NOMO-1 treated with DMSO at 0.1 percent for 48 hours (cell line): ENCODE results near the gene COL1A1.
A peak's percentile ranks its signal among the peaks of the same experiment; 100 is the strongest.

Source experiments
- DNase-seq: peaks from one replicate; lab custom pipeline; 2025; ENCODE audit not compliant: unreplicated experiment; lab: John Stamatoyannopoulos, UW

Gene COL1A1

DNA sequence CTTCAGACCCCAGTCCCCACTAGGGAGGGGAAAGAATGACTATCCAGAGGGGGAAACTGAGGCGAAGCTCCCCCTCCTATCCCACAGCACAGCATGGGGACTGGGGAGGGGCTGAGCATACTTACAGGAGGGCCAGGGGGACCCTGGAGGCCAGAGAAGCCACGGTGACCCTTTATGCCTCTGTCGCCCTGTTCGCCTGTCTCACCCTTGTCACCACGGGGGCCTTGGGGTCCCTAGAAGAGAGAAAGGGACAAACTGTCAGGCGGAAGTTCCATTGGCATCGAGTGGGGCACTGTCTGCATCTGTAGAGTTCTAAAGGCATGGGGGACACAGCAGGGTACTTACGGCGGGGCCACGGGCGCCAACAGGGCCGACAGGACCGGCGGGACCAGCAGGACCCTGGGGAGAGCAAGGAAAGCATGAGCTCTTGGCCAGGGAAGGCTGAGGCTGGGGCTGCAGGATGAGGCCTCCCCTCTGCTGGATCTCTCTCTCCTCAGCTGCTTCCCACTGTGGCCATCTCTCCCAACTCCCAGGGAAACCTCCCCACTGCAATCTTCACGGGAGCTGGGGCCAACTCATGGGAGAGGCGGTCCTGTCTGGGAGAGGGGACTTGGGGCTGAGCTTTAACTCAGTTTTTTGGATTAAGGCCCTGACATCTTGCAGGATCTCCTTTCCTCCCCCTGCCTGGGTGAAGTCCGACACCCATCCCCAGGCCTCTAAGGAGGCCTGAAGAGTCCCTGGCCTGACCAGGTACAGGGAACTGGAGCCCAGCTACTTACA, 13.5 kb downstream of the COL1A1 start:
- no peak for DNase-seq

DNA sequence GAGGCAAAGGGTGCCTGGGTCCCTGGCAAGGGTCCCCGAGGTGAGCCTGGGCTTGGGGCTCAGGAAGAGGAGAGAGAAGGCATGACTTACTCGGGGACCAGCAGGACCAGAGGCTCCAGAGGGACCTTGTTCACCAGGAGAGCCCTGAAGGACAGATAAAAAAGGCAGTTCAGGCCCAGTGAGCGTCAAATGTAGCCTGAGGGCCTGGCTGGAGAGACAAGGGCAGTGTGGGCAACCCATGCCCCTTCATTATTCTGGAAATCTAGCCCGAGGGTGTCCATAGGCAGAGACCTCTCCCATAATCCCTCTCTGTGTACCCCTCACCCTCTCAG, 14.1 kb downstream of the COL1A1 start:
- no peak for DNase-seq

DNA sequence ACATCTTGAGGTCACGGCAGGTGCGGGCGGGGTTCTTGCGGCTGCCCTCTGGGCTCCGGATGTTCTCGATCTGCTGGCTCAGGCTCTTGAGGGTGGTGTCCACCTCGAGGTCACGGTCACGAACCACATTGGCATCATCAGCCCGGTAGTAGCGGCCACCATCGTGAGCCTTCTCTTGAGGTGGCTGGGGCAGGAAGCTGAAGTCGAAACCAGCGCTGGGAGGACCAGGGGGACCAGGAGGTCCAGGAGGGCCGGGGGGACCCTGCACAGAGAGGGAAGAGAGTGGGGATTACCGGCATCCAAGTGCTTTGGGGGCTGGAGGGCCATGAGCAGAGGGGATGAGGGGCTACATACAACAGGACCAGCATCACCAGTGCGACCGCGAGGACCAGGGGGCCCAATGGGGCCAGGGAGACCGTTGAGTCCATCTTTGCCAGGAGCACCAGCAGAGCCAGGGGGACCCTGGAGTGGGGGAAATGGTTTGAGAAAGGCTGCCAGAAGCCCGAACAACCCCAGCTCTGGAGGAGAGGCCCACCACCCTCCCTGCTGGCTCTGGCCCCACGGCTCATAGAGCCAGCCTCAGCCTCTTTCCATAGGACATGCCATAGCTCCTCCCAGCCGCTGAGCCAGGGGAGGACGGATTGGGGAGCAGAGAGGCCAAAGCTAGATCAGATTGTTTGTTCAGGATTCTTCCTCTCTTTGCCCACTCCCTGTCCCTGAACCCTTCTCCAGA, 14.6 kb downstream of the COL1A1 start:
- no peak for DNase-seq

DNA sequence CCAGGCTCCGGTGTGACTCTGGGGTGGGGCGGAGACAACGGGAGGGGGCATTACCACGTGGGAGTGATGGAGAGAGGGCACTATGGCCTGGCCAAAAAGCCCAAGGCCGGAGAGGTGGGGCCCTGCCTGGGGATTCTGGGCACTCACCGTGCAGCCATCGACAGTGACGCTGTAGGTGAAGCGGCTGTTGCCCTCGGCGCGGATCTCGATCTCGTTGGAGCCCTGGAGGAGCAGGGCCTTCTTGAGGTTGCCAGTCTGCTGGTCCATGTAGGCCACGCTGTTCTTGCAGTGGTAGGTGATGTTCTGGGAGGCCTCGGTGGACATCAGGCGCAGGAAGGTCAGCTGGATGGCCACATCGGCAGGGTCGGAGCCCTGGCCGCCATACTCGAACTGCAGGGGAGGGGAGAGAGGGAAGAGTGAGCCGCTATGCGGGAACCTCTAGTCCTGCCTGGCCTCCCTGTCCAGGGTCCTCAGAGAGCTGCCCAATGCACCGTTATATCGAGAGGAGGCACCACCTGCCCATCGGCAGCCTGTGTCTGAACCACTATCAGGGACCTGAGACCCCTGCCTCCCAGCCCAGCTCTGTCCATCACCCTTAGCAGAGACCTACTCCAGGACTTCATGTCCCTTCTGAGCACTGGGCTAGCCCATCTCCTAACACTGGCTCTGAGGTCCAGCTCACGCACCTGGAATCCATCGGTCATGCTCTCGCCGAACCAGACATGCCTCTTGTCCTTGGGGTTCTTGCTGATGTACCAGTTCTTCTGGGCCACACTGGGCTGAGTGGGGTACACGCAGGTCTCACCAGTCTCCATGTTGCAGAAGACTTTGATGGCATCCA, 15.6 kb downstream of the COL1A1 start:
- DNase-seq: no peak

DNA sequence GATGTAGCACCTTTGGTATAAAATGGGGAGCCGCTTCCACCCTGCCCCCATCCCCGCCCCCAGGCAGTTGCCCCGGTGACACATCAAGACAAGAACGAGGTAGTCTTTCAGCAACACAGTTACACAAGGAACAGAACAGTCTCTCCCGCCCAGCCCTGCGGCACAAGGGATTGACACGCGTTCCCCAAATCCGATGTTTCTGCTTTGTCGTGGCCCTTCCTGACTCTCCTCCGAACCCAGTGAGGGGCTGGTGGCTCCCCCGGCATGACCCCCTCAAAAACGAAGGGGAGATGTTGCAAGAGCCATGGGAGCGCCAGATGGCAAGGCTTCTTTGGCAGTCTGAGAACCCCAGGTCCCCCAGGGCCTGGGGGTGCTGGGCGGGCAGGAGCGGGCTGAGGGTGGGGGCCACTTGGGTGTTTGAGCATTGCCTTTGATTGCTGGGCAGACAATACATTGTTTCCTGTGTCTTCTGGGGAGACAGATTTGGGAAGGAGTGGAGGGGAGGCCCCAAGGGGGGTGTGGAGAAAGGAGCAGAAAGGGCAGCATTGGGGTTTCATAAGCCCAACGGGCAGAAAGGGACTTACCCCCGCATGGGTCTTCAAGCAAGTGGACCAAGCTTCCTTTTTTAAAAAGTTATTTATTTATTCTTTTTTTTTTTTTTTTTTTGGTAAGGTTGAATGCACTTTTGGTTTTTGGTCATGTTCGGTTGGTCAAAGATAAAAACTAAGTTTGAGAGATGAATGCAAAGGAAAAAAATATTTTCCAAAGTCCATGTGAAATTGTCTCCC, 16.6 kb downstream of the COL1A1 start:
- peak; percentile 81 for DNase-seq

DNA sequence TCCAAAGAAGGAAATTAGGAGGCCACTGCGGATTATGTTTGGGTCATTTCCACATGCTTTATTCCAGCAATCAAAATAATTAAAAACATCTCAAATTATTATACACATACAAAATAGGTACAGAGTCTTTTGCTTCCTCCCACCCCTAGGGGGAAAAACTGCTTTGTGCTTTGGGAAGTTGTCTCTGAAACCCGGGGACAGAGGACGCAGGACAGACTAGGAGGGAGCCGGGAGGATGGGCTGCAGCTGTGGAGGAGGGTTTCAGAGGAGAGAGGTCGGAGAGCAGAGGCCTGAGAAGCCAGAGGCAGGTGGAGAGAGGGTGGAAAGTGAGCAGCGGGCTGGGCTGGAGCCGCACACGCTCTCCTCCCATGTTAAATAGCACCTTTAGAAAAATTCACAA, 17.4 kb downstream of the COL1A1 start:
- peak; percentile 22 for DNase-seq

DNA sequence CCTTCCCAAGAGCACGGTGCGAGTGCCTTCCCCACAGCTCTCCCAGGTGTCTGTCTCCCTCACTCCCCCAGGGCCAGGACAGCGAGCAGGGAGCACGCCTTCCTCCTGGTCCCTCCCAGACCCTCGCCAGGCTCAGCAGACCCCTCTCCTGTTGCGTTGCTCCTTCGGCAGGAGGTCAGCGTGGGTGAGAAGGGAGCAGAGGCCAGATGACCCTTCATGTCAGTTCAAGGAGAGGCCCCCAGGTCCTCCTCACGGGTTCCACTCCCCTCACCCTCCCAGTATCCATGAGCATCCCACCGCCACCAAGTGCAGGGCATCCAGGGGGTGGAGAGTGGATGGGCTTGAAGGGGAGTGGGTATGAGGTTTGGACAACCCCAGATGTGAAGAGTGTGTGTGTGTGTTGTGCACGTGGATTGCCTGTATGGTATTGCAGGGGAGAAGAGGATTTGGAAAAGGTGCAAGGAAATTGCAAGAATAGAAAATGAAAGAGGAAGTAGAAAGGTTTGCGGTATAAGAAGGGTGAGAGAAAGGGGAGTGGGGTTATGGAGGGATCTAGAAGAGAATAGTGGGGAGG, 17.9 kb downstream of the COL1A1 start:
- DNase-seq: peak; percentile 93

DNA sequence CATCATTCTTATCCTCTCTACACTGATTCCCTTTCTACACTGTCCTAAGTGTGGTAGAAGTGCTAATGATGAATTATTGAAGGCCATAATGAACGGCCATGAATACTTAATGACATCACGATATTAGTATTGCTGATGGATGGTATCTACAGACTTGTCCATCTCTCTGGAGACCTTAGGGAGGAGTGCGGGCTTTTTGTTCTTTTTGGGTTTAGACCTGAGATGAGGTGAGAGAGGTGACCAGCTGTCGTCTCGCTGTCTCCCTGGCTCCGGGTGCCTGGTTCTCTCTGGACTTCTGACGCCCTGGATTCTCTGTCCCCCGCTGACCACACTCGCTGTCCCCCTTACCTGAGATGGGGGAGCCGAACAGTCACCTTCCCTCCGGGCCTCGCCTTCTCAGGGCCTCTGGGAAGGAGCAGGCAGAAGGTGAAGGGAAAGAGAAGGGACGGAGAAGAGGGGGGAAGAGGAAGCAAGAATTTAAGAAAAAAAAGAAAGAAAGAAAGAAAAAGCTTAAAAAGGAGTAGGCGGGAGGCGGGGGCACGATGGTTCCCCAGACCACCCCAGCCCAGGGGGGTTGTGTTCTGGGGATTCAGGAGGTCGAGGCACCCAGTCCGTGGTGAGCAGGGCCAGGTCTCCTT, 18.5 kb downstream of the COL1A1 start:
- no peak for DNase-seq

DNA sequence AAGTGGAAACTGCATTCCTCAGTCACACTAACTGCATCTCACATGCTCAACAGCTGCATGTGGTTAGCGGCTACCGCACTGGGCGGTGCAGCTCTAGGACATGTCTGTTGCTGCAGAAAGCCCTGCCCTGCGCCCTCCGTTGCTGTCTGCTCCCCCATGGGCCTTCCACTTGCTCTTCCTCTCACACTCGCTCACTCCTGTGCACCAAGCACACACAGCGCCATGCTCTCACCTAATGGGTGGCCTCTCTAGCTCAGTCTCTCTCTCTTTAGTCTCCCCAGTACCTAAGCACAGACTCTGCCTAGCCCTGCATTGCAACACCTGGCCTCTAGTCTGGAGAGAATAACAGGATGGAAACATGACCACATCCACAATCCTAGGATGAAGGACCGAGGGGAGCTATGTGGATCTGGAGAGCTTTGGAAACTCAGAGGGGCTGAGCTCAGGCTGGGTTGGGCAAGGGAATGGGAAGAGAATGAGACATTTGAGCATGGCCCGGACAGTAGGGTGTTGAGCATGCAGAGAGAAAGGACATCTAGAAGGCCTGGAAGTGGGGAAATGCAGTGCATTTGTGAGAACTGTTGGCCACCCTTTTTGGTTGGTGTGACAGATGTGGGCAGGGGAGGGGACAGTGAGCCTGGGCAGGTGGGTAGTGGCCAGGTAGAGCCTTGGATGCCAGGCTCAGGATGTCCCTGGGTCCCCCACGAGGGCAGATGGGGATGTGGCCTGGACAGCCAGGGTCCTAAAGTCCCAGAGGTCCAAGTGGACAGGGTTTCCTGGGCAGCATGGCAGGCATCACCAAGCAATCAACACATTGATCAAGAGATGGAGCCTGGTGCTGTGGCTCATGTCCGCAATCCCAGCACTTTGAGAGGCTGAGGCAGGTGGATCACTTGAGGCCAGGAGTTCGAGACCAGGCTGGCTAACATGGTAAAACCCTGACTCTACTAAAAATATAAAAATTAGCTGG, 19.6 kb downstream of the COL1A1 start:
- no peak for DNase-seq

DNA sequence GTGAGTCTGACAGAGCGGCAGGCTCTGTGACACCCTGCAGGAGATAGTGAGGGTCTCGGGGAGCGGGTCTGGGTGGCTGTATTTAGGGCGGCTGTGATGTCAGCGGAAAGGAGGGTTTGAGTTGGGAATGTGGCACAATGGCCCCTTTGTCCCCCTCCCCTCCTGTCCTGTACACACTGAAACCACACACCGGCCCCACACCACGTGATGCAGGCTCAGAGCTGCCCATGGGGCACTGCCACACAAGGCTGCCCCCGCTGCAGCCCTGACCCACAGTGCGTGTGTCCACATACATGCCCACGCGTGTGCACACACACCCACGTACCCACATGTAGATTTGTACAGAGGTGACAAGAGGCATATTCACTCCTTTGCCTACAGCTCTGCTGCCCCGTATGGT, 20.3 kb downstream of the COL1A1 start:
- no peak for DNase-seq

DNA sequence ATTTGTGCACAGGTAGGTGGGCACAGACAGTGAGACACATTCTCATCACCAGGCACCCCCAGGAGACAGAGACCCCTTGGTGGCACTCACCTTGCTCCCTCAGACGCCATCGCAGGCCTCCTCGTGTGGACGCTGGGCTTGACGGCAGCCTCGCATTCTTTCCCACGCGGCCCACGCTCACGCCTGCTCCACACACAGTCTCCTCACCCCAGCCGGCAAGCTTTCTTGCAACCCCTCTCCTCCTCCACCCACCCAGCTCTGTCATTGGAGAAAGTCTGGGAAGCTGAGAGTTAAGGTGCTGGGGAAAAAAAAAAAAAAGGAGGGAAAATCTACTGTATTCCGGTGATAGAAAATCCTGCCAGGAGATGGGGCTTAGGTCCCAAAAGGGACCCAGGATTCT, 20.8 kb downstream of the COL1A1 start:
- DNase-seq: no peak

DNA sequence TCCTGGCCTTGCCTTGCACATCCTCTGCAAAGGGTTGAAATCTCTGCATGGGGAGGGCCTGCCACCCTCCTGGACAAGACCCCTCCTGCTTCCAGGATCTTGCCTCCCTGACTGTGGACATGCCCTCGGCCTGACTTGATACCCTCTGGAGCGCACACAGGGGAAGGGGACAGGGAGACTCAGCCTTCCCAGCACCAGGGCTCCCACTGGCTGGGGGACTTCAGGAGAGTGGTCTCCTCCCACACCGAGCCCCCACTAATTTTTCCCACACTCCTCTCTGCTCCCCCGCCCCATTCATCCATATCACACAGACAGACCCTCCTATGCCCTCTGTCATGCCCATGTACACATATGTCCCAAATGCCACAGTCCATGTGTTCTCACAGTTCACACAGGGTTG, 21.3 kb downstream of the COL1A1 start:
- DNase-seq: no peak

DNA sequence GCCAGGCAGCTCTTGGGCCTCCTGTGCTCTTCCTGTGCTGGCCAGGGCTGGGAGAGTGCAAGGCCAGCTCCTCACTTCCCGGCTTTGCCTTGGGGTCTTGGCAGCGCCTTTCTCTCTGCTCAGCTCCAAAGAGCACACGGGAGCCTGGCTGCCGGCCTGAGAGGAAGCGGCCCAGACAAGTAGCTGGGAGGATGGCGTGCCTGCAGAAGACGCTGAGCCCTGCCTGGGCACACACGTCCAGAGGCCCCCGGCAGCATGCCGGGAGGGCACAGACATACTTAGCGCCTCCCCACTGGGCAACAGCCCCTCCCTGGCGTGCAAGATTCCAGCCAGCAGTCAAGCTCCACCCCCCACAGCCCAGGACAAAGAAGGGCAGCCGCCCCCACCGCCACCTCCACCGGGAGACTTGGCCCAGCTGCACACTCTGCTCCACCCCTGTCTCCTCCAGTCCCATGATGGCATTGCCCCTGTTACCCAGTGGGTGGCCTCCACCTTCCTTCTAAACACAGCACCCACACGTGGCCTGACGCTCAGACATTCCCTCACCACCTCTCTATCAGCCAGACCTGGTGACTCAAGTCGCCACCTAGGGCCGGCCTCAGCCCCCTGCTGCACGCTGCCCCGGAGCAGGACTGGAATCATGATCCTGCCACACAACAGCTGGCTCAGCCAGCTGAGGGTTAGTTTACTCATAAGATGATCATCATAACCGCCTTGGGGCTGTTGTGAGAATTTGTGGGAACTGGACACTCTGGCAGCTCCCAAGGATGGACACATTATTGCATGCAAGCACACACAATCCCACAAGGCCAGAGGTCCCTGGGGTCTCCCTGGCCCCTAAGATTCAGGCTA, 23.2 kb downstream of the COL1A1 start:
- DNase-seq: no peak

DNA sequence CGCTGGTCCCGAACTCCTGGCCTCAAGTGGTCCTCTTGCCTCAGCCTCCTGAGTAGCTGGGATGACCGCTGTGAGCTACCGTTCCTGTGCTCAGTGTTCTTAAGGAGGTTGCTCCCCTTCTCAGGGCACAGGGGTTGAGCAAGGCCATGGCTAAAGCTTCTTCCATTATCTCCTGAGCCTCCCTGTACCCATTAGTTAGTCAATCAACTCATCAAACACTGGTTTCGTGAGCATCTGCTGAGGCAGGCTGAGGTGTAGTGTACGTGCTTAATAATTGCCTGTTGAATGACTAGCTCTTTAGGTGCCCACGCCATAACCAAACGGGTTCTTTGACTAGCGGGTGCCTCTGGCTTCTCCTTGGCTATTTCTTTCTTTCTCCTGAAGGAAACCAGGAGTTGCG, 24.0 kb downstream of the COL1A1 start:
- DNase-seq: no peak

DNA sequence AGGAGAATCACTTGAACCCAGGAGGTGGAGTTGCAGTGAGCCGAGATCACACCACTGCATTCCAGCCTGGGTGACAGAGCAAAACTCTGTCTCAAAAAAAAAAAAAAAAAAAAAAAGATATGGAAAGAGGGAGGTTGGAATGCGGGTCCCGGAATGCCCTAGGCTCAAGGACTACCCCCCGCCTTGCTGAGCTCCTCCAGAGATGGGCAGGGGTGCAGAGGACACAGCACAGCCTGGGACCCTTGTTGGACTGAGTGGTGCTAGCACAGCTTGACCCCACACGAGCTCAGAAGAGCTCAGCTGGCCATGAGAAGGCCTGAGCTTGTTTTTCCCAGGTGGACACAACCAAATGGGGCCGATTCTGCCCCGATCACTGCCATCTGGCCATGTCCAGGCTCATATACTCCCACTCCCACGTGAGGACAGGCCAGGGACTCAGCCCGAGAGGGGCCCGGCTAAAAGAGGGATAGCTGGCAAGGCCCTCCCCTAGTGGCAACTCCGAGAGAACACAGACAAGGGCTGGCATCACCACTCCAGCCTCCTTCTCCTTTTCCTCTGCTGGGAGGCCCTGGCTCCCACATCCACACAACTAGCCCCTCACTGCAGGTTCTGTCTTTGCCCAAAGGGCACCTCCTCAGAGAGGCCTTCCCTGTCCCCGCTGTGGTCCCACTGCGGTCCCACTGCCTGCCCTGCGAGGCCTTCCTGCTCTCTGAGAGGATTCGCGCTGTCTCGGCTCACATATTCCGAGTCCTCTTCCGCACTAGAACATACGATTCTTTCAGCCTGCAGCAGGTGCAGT, 24.7 kb downstream of the COL1A1 start:
- DNase-seq: no peak

DNA sequence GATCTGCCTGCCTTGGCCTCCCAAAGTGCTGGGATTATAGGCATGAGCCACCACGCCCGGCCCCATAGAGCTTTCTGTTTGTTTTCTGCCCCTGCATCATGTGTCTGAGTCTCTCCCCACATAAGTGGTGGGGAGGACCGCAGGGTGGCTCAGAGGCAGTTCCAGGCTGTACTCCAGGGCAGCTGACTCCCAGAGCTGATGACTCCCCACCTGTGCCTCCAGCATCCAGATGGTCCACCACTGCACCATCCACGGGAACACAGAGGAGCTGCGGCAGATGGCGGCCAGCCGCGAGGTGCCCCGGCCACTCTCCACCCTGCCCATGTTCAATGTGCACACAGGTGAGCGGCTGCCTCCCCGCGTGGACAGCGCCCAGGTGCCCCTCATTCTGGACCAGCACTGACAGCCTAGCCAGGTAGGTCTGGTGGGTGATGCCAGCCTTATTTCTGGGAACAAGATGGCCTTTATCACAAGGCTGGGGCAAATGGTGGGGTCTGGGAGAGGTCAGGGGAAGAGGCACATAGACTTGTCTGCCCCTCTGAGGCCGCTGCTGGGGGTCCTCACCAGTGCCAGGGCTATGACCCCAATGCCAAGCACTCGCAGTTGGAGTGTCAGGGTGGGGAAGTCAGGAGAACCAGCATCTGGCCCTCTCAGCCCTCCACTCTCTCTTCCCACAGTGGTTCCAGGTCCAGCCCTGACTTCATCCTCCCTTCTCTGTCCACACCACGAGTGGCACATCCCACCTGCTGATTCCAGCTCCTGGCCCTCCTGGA, 26.2 kb downstream of the COL1A1 start:
- no peak for DNase-seq

DNA sequence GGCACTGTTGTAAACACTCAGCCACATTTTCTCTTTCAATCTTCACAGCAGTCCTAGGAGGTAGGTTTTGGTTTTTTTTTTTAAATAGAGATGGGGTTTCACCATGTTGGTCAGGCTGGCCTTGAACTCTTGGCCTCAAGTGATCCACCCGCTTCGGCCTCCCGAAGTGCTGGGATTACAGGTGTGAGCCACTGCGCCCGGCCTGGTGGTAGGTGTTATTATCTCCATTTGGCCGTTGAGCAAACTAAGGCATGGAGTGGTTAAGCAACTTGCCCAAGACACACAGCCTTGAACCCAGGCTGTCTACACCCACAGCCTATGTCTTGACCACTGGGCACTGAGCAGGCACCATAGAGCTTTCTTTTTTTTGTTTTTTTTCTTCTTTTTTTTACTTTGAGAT, 27.0 kb downstream of the COL1A1 start:
- DNase-seq: no peak
